ENCODE measurements around the gene HOXD11. TPM values are rescaled to one million over a fixed set of nuclear protein-coding genes. Genes with fewer than 3 reads are reported as not detected.

Gene HOXD11
- polyA plus RNA-seq, 1 donor from 2014 or later, result not detected

DNA sequence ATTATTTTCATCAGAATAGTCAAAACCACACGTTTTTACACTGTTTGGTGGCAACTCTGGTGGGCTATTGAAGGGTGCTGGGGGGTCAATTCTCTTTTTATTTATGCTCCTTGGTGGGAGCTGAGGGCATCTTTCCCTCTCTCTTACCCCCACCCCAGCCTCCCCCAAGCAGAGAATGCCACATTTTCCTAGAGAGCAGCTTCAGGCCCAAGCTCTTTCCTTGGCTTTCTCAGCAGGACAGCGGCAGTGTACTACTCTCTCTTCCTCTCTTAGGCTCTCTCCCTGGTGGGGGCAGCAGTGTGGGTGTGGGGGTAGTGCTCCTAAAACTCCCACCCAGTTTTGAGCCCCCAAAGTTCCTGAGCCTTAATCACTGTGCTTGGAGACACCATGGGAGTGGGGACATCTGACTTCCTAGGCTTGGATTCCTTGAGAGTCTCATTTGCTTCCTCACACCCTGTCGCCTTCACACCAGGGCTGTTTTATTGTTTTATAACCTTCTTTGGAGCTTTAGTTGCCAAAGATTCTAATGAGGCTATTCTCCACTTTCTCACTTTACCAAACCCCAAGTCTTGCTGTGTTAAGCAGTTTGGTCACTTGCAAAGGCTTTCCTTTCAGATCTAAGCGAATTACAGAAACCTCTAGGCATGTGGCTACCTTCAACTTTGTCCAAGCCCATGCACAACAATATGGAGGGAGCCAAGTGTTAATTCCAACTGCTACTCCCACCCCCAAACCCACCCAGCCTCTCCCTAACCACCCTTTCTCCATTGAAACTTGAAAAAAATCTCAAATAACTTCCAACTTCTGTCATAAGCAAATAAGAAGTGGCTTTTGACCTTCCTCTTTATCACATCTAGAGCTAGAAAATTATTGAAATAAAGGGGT, 38.2 kb downstream of the HOXD11 start:
- Histone ChIP-seq H3K9me3 (ENCODE audit: low read length) (peaks cover 5% of the 10 kb centered on the region), H3K27me3 (ENCODE audit: insufficient read depth, low read depth, low read length) (peaks cover 99% of the 10 kb centered on the region), H3K36me3 (ENCODE audit: insufficient read depth, low read length) (no peaks in the 10 kb centered on the region), H3K9me2 (ENCODE audit: insufficient read depth, low read length) (no peaks in the 10 kb centered on the region), H4K20me1 (ENCODE audit: insufficient read depth) (no peaks in the 10 kb centered on the region), H3K27ac (ENCODE audit: low read length) (no peak overlapping the region), H3K9ac (ENCODE audit: low read length) (no peak overlapping the region), H3K4me3 (ENCODE audit: low read length) (no peak overlapping the region), H2AFZ (ENCODE audit: low read depth, low read length) (no peak overlapping the region), H3K4me2 (ENCODE audit: low read length) (no peak overlapping the region), H3F3A (ENCODE audit: insufficient read depth, low read length, poor library complexity, severe bottlenecking) (no peaks in the 10 kb centered on the region), H3K79me2 (replicated peaks; ENCODE audit: insufficient read depth, low read length) (no peaks in the 10 kb centered on the region)
- TF ChIP-seq SMC3 (conservative IDR thresholded peaks at IDR 0.05; ENCODE audit: poor library complexity), result no peak
- TF ChIP-seq, protein P1, sequence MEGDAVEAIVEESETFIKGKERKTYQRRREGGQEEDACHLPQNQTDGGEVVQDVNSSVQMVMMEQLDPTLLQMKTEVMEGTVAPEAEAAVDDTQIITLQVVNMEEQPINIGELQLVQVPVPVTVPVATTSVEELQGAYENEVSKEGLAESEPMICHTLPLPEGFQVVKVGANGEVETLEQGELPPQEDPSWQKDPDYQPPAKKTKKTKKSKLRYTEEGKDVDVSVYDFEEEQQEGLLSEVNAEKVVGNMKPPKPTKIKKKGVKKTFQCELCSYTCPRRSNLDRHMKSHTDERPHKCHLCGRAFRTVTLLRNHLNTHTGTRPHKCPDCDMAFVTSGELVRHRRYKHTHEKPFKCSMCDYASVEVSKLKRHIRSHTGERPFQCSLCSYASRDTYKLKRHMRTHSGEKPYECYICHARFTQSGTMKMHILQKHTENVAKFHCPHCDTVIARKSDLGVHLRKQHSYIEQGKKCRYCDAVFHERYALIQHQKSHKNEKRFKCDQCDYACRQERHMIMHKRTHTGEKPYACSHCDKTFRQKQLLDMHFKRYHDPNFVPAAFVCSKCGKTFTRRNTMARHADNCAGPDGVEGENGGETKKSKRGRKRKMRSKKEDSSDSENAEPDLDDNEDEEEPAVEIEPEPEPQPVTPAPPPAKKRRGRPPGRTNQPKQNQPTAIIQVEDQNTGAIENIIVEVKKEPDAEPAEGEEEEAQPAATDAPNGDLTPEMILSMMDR (IDR thresholded peaks at IDR 0.05; ENCODE audit: poor library complexity, severe bottlenecking), result no peak
- TF ChIP-seq, protein P2, sequence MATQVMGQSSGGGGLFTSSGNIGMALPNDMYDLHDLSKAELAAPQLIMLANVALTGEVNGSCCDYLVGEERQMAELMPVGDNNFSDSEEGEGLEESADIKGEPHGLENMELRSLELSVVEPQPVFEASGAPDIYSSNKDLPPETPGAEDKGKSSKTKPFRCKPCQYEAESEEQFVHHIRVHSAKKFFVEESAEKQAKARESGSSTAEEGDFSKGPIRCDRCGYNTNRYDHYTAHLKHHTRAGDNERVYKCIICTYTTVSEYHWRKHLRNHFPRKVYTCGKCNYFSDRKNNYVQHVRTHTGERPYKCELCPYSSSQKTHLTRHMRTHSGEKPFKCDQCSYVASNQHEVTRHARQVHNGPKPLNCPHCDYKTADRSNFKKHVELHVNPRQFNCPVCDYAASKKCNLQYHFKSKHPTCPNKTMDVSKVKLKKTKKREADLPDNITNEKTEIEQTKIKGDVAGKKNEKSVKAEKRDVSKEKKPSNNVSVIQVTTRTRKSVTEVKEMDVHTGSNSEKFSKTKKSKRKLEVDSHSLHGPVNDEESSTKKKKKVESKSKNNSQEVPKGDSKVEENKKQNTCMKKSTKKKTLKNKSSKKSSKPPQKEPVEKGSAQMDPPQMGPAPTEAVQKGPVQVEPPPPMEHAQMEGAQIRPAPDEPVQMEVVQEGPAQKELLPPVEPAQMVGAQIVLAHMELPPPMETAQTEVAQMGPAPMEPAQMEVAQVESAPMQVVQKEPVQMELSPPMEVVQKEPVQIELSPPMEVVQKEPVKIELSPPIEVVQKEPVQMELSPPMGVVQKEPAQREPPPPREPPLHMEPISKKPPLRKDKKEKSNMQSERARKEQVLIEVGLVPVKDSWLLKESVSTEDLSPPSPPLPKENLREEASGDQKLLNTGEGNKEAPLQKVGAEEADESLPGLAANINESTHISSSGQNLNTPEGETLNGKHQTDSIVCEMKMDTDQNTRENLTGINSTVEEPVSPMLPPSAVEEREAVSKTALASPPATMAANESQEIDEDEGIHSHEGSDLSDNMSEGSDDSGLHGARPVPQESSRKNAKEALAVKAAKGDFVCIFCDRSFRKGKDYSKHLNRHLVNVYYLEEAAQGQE (IDR thresholded peaks at IDR 0.05; ENCODE audit: borderline replicate concordance), result no peak
- TF ChIP-seq TAF1 (IDR thresholded peaks at IDR 0.05; ENCODE audit: low read depth), result no peak
- TF ChIP-seq POLR2AphosphoS5 (IDR thresholded peaks at IDR 0.05), result no peak
- TF ChIP-seq MXI1 (conservative IDR thresholded peaks at IDR 0.05; ENCODE audit: poor library complexity, severe bottlenecking), result no peak
- no peak for TF ChIP-seq RAD21 (conservative IDR thresholded peaks at IDR 0.05)
- no peak for TF ChIP-seq EZH2 (IDR thresholded peaks at IDR 0.05; ENCODE audit: borderline replicate concordance, insufficient read depth, low read length, poor library complexity, severe bottlenecking)
- no peak for TF ChIP-seq EP300 (conservative IDR thresholded peaks at IDR 0.05; ENCODE audit: poor library complexity, severe bottlenecking)

DNA sequence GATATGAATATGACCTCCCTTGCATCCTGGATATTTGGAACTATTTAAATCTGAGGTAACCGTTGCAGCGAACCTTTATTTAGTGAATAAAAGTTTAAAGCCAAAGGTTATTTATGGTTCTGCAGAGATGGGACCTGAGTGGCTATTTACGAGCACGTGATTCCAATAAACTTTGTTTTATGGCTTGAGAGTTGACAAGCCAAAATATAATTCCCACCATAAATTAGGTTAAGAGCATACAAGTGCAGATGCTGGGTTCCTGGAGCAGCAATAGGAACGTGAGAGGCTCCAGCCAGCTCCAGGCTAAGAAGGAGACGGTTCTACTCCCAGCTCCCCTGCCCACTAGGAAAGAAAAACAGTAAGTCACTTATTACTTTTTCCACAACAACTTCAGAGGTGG, 39.0 kb downstream of the HOXD11 start:
- Histone ChIP-seq H3K79me2 (replicated peaks; ENCODE audit: insufficient read depth, low read length) (no peaks in the 10 kb centered on the region), H3K4me2 (ENCODE audit: low read length) (no peak overlapping the region), H3K27ac (ENCODE audit: low read length) (no peak overlapping the region), H3K27me3 (ENCODE audit: insufficient read depth, low read depth, low read length) (peaks cover 99% of the 10 kb centered on the region), H3K9me3 (ENCODE audit: low read length) (peaks cover 5% of the 10 kb centered on the region), H3F3A (ENCODE audit: insufficient read depth, low read length, poor library complexity, severe bottlenecking) (no peaks in the 10 kb centered on the region), H2AFZ (ENCODE audit: low read depth, low read length) (no peak overlapping the region), H3K9me2 (ENCODE audit: insufficient read depth, low read length) (no peaks in the 10 kb centered on the region), H3K4me3 (ENCODE audit: low read length) (no peak overlapping the region), H4K20me1 (ENCODE audit: insufficient read depth) (no peaks in the 10 kb centered on the region), H3K9ac (ENCODE audit: low read length) (no peak overlapping the region), H3K36me3 (ENCODE audit: insufficient read depth, low read length) (no peaks in the 10 kb centered on the region)
- TF ChIP-seq RAD21 (conservative IDR thresholded peaks at IDR 0.05) (no peak), EP300 (conservative IDR thresholded peaks at IDR 0.05; ENCODE audit: poor library complexity, severe bottlenecking) (no peak), MXI1 (conservative IDR thresholded peaks at IDR 0.05; ENCODE audit: poor library complexity, severe bottlenecking) (no peak)
